Middle frontal gyrus (tissue), 1 donor: ENCODE data around the gene C2CD4B.

Source experiments
- DNase-seq: peaks from one replicate; pipeline ENCODE4 v3.0.0-alpha.2; 2015; ENCODE audit warnings: low spot score; ENCODE audit errors: extremely low spot score

C2CD4B gene

DNA sequence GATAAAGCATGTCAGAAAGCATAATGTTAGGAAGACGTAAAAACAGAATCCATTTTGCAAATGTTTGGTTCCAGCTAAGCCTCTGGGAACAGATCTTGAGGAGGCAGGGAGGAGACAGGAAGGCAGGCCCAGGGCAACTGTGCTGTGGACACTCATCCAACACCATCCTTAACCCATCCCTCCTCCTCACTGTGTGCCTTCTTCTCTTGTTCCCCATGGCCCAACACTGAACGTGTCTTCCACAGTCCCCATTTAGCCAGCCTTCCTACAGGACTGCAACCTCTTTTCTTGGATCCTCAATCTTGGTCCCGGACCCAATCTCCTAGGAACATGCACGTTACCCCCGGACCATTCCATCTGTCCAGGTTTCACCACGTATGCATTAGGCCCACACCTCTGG, 15.4 kb downstream of the C2CD4B start:
- no peak for DNase-seq

GRCh38 chr15:62147551-62147950, 17.5 kb downstream of the C2CD4B start:
- DNase-seq = no peak

DNA sequence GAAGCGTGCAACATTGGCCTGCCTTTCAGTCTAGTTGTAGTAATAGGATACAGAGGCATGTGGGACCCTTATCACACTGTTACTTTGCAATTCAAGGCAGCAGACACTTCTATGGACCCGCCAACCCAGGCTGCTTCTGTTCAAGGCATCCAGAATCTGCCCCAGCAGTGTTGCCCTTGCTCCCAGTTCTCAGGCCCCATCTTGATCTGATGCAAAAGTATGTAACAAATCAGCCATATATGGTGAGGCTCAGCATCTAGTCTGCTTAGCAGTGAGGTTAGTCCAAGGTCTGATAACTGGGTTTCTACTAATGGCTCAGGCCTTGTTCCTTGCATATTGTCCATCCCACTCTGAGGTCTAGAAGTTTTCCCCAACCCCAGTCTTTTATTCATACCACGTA, 17.9 kb downstream of the C2CD4B start:
- no peak for DNase-seq

DNA sequence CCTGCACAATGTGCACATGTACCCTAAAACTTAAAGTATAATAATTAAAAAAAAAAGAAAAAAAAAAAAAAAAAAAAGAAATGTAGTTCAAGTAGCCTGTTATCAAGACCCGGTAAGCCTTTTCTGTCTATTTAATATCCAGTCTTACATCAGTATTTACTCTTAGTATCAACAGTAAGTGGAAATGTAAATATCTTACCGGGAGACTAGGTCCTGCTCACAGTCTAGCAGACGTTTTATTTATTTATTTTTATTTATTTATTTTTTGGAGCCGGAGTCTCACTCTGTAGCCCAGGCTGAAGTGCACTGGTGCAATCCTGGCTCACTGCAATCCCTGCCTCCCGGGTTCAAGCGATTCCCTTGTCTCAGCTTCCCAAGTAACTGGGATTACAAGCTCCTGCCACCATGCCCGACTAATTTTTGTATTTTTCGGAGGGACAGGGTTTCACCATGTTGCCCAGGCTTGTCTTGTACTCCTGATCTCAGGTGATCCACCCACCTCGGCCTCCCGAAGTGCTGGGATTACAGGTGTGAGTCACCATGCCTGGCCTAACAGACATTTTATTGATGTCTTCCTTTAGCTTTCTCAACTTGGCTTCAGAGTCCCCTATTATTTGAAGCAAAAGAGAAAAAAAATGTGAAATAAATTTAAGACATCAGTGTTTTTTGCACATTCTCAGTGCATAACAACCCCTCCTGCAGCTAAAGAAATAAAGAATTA, 19.9 kb downstream of the C2CD4B start:
- no peak for DNase-seq

DNA sequence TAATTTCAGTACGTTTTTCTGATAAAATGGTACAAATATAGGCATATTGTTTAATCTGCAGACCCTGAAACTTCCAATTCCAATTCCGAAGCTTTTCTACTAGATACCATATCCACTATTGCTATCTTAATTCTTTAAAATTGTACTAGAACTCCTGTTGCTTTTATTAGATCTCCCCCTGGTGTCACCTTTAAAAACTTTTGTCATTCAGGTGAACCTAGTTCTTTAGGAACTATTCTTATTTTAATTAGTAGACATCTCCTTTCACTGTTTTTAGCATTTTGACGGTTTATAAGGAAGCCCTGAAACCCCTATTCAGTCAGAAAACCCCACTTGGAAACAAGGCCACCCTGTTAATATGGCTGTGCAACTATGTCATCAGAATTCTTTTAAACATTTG, 22.3 kb downstream of the C2CD4B start:
- DNase-seq = no peak

GRCh38 chr15:62141643-62142588, 23.2 kb downstream of the C2CD4B start:
- DNase-seq = no peak

DNA sequence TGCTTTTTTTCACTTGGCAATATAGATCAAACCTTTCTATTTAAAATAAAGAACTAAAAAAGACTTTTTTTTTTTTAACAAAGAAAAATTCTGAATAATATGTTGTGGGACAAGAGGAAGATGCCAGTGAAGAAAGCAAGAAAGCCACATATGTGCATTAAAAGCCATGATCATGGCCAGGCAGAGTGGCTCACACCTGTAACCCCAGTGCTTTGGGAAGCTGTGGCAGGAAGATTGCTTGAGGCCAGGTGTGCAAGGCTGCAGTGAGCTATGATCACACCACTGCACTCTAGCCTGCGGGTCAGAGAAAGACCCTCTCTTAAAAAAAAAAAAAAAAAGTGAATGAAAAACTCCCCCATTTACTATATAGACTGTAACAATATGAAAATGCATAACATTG, 23.9 kb downstream of the C2CD4B start:
- no peak for DNase-seq

GRCh38 chr15:62138124-62138523, 27.0 kb downstream of the C2CD4B start:
- DNase-seq = no peak

DNA sequence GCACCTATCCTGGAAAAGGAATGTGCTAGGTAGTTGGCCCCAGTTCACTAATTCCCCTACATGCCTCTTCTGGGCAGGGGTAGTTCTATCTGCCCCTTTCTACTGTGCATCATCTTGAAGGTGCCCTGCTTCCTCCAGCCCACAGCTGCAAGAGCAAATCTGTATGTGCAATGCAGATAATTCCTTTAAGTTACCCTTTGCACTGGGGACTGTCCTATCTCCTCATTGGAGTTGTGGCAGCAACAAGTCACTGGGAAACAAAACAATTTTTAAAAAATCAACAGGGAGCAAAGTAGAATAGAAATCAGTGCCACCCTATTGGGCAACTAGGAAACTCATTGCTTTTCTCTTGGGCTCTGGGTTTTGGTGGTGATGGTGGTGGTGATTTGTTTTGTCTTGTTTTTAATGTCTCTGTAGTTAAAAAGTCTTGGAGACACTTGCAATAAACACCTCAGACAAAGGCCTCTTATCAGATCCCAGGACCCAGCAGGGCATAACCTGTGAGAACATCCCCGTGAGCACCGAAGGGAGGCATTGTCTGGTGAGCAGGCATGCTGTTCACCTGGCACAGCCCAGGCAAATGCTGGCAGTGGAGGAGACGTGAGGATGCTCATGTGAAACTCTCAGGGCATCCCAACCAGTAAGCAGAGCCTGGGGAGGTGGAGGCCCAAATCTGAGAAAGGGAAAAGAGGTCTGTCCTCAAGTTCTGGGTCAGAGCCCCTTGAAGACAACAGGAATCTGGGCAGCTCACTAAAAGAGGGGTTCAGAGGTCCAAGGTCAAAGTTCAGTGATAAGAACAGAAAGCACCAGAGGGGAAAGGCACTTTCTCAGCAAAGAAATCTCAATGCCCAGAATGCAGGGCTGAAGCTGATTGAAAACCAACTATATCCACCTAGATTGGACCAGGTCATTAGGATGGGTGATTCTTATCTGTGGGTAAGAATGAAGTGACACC, 27.9 kb downstream of the C2CD4B start:
- no peak for DNase-seq

- no peak for DNase-seq
Measured at GRCh38 chr15:62135532-62136134, 29.5 kb downstream of the C2CD4B start.

- no peak for DNase-seq
Measured at GRCh38 chr15:62133141-62133540, 31.9 kb downstream of the C2CD4B start.

DNA sequence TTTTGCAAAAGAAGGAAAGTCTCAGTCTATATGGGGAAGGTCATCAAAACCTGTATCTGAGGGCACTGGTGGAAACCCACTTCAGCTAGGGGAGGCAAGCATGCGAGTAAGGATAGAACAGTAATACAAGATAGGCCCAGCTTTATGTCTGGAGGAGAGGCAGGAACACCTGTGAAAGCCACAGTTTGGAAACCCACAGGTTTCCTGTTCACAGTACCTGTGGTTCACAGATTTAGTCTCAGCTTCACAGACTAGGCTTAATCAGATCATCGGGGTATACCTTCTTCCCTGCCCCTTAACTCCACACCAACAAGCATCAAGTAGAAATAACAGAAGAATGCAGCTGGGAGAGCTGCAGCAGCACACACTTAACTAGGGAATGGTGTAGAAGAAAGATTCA, 36.2 kb downstream of the C2CD4B start:
- no peak for DNase-seq

- no peak for DNase-seq
Measured at GRCh38 chr15:62126364-62126763, 38.7 kb downstream of the C2CD4B start.

DNA sequence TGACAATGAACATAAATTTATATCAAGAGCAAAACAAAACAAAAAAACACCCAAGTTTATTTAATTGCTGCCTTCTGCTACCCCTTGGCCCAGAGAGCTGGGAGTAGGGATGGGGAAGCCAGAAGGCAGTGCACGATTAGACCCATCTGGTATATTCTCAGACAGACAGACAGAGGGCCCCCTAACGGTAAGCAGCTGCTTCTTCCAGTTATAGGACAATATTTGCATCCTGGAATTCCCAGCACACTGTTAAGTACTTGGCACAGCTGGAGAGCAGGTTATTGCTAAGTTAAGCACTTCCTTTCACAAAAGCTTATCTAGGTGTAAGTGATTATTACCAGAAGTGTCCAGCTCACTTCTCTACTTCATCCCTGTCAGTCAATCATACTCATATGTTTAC, 39.3 kb downstream of the C2CD4B start:
- DNase-seq = no peak

- no peak for DNase-seq
Measured at GRCh38 chr15:62124973-62125303, 40.1 kb downstream of the C2CD4B start.

- DNase-seq = no peak
Measured at GRCh38 chr15:62124176-62124972, 40.7 kb downstream of the C2CD4B start.

- DNase-seq = no peak
Measured at GRCh38 chr15:62122249-62122648, 42.8 kb downstream of the C2CD4B start.

DNA sequence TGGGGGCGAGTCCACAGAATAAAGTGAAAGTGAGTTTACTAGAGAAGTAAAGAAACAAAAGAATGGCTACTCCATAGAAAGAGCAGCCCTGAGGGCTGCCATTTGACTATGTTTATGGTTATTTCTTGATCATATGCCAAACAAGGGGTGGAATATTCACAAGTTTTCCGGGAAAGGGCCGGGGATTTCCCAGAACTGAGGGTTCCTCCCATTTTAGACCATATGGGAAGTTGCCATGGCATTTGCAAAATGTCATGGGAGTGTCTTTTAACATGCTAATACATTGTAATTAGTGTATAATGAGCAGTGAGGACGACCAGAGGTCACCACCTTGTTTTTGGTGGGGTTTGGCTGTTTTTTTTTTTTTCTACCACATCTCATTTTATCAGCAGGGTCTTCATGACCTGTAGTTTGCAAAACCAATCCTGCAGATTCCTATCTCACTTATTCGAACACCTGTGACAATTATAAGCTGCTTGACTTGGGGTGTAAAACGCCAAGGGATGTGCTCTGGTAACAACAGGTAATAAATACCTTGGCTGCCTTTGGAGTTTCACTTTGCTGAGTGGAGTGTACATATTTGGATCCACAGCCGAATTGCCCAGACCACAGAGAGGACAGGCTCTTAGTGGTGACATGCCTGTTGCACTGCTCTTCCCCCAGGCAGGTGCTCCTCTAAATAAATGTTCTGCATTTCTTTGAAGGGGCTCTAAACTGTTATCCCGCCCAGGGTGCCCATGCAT, 43.6 kb downstream of the C2CD4B start:
- DNase-seq = no peak

DNA sequence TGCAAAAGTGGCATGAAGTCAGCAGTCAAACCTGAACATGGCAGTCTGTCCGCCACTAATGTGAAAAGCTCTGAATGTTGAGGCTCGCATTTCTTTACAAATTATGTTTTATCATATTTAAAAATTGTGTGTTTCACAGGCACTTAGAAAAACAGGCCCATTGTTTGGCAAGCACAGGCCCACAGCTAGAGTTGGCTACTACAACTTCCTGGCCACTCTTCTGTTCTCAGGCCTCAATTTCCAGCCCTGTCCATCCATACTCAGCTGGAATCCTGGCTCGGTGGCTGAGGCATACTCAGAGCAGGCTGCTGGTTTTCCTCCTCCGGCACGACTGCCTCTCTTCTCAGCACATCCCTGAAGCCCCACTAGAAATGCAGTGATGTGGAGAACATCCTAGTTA, 44.3 kb downstream of the C2CD4B start:
- DNase-seq = no peak

DNA sequence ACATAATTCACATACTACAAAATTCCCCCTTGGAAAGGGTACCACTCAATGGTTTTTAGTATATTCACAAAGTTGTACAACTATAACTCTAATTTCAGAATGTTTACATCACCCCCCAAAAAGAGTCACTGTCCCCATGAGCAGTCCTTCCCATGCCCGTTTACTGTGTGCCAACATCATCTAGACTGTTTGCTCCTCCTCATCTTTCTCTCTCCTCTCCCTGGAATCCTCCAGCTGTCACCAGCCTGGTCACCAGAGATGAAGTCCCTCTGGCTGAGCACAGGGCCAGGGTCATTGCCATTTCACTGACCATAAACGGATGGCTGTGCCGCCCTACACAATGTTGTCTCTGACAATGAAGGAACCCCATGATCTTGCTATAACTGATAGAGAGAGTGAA, 45.2 kb downstream of the C2CD4B start:
- DNase-seq = no peak
